OCI-LY1 (cell line): Measurements from ENCODE around the gene RNF103.

Experiments
- H2AFZ ChIP-seq: fragments of 200-600 bp; sonication (generic), shearing (Covaris generic); 2 replicates; pipeline ENCODE4 v1.6.0; 2014; ENCODE audit warnings: antibody characterized with exemption, mild to moderate bottlenecking, low read length
- H3F3A ChIP-seq: fragments of 200-600 bp; sonication (generic), shearing (Covaris generic); 2 replicates; pipeline ENCODE4 v1.6.0; 2014; ENCODE audit warnings: mild to moderate bottlenecking, antibody characterized with exemption, low read length, moderate library complexity; ENCODE audit not compliant: insufficient read depth
- H3K27ac ChIP-seq: fragments of 200-600 bp; sonication (generic); 2 replicates; pipeline ENCODE4 v1.5.1; 2014; ENCODE audit warnings: low read length, mixed run types, mild to moderate bottlenecking, low read depth; ENCODE audit not compliant: poor library complexity, severe bottlenecking
- H3K27me3 ChIP-seq: fragments of 200-600 bp; sonication (generic); 2 replicates; pipeline ENCODE4 v1.6.0; 2014; ENCODE audit warnings: antibody characterized with exemption, mild to moderate bottlenecking, low read length, moderate library complexity; ENCODE audit not compliant: insufficient read depth
- H3K36me3 ChIP-seq: fragments of 200-600 bp; sonication (generic); 2 replicates; pipeline ENCODE4 v1.6.1; 2014; ENCODE audit warnings: mild to moderate bottlenecking, antibody characterized with exemption, low read length, moderate library complexity, mixed read lengths; ENCODE audit not compliant: insufficient read depth
- H3K4me1 ChIP-seq: fragments of 200-600 bp; sonication (generic); 2 replicates; pipeline ENCODE4 v1.5.1; 2014; ENCODE audit warnings: mild to moderate bottlenecking, low read length, moderate library complexity; ENCODE audit not compliant: insufficient read depth, severe bottlenecking
- H3K4me2 ChIP-seq: fragments of 200-600 bp; sonication (generic), shearing (Covaris generic); 2 replicates; pipeline ENCODE4 v1.6.1; 2014; ENCODE audit warnings: low read length
- H3K4me3 ChIP-seq: fragments of 200-600 bp; sonication (generic); 2 replicates; pipeline ENCODE4 v1.5.1; 2014; ENCODE audit warnings: low read length, low read depth, mild to moderate bottlenecking, mixed read lengths; ENCODE audit not compliant: poor library complexity, severe bottlenecking
- H3K79me2 ChIP-seq: fragments of 200-600 bp; shearing (Covaris generic); 2 replicates; pipeline ENCODE4 v1.6.1; 2016; ENCODE audit warnings: mixed run types, low read length, mixed read lengths; ENCODE audit not compliant: insufficient read depth
- H3K9ac ChIP-seq: fragments of 200-600 bp; sonication (generic), shearing (Covaris generic); 2 replicates; pipeline ENCODE4 v1.6.1; 2014; ENCODE audit warnings: mild to moderate bottlenecking, low read length, mixed read lengths
- H3K9me2 ChIP-seq: fragments of 200-600 bp; sonication (generic), shearing (Covaris generic); 2 replicates; pipeline ENCODE4 v1.6.1; 2014; ENCODE audit warnings: low read depth, mild to moderate bottlenecking, low read length, mixed read lengths
- H3K9me3 ChIP-seq: fragments of 200-600 bp; shearing (Covaris generic); 2 replicates; pipeline ENCODE4 v1.6.1; 2014; ENCODE audit warnings: low read length, mixed read lengths
- H4K20me1 ChIP-seq: fragments of 200-600 bp; sonication (generic), shearing (Covaris generic); 2 replicates; pipeline ENCODE4 v1.6.0; 2016; ENCODE audit warnings: mild to moderate bottlenecking, low read length; ENCODE audit not compliant: insufficient read depth
- CTCF ChIP-seq: fragments of 200-600 bp; sonication (generic), shearing (Covaris generic); IDR thresholded peaks from 2 replicates; pipeline ENCODE4 v1.5.1; 2017; ENCODE audit warnings: mild to moderate bottlenecking, antibody characterized with exemption, low read length, moderate library complexity, mixed read lengths
- EZH2 ChIP-seq: fragments of 200-600 bp; sonication (generic), shearing (Covaris generic); IDR thresholded peaks from 2 replicates; pipeline ENCODE4 v1.8.0; 2017; ENCODE audit warnings: borderline replicate concordance, mixed run types, mild to moderate bottlenecking, antibody characterized with exemption, low read length, moderate library complexity, mixed read lengths

The RNF103 gene

GRCh38 chr2:86603905-86604304, 19.8 kb downstream of the RNF103 start:
- Histone ChIP-seq H3K4me1 (no peaks in the 10 kb centered on the region), H3F3A (no peaks in the 10 kb centered on the region)
- TF ChIP-seq CTCF: no peak
- TF ChIP-seq EZH2: no peak

GRCh38 chr2:86598966-86599365, 24.7 kb downstream of the RNF103 start:
- TF ChIP-seq CTCF (no peak), EZH2 (no peak)
- no peaks in the 10 kb centered on the region for H3K27me3 ChIP-seq
- H3K4me3 ChIP-seq: no peak overlapping the region
- no peaks in the 10 kb centered on the region for H4K20me1 ChIP-seq
- H2AFZ ChIP-seq: no peak overlapping the region
- no peak overlapping the region for H3K4me2 ChIP-seq
- no peaks in the 10 kb centered on the region for H3K4me1 ChIP-seq
- H3F3A ChIP-seq: no peaks in the 10 kb centered on the region
- H3K79me2 ChIP-seq: no peaks in the 10 kb centered on the region
- no peak overlapping the region for H3K9ac ChIP-seq
- no peaks in the 10 kb centered on the region for H3K9me2 ChIP-seq
- peaks cover 2% of the 10 kb centered on the region; the same call in 1 of the 2 replicates for H3K36me3 ChIP-seq
- no peaks in the 10 kb centered on the region for H3K9me3 ChIP-seq
- no peak overlapping the region for H3K27ac ChIP-seq

More at GRCh38 chr2:86603905-86604304, 19.8 kb downstream of the RNF103 start:
- Histone ChIP-seq H3K27me3 (no peaks in the 10 kb centered on the region), H3K36me3 (peaks cover 19% of the 10 kb centered on the region; the same call in 1 of the 2 replicates), H3K27ac (no peak overlapping the region), H3K9ac (no peak overlapping the region), H3K4me3 (no peak overlapping the region), H3K9me3 (no peaks in the 10 kb centered on the region), H2AFZ (no peak overlapping the region), H4K20me1 (no peaks in the 10 kb centered on the region), H3K9me2 (no peaks in the 10 kb centered on the region), H3K79me2 (no peaks in the 10 kb centered on the region), H3K4me2 (no peak overlapping the region)

- Histone ChIP-seq H3K9me2 (no peaks in the 10 kb centered on the region), H3K4me1 (no peaks in the 10 kb centered on the region), H3K4me3 (no peak overlapping the region), H3K9me3 (no peaks in the 10 kb centered on the region), H2AFZ (no peak overlapping the region), H3K9ac (no peak overlapping the region), H3K36me3 (no peaks in the 10 kb centered on the region), H3K79me2 (no peaks in the 10 kb centered on the region), H3K27me3 (no peaks in the 10 kb centered on the region), H4K20me1 (no peaks in the 10 kb centered on the region), H3K27ac (no peak overlapping the region), H3F3A (no peaks in the 10 kb centered on the region), H3K4me2 (no peak overlapping the region)
- TF ChIP-seq CTCF: no peak
- no peak for TF ChIP-seq EZH2
Observed at GRCh38 chr2:86596118-86596517, 27.5 kb downstream of the RNF103 start.
